NCI-H446 (cell line): Measurements from ENCODE around the gene BFSP1.

ENCODE experiments used
- DNase-seq, 2 experiments: peaks; one replicate each; lab custom pipeline; 2025; lab: John Stamatoyannopoulos, UW

Gene BFSP1

DNA sequence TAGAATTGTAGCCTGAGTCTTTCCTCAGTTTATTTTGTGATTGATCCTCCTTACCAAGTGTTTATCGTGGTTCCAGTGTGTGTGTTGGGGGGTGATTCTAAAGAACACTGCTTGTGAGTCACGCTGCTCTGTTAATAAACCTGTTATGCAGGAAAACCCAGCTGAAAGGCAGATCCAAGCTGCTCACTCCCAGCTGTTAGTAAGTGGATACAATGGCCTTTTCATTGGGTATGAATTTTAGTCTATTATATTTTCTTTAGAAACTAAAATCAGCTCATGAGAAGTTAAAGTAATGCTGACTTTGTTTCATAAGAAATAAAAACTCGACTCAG, 26.5 kb upstream of the BFSP1 start:
- DNase-seq, result peak; percentile 32 to 61

DNA sequence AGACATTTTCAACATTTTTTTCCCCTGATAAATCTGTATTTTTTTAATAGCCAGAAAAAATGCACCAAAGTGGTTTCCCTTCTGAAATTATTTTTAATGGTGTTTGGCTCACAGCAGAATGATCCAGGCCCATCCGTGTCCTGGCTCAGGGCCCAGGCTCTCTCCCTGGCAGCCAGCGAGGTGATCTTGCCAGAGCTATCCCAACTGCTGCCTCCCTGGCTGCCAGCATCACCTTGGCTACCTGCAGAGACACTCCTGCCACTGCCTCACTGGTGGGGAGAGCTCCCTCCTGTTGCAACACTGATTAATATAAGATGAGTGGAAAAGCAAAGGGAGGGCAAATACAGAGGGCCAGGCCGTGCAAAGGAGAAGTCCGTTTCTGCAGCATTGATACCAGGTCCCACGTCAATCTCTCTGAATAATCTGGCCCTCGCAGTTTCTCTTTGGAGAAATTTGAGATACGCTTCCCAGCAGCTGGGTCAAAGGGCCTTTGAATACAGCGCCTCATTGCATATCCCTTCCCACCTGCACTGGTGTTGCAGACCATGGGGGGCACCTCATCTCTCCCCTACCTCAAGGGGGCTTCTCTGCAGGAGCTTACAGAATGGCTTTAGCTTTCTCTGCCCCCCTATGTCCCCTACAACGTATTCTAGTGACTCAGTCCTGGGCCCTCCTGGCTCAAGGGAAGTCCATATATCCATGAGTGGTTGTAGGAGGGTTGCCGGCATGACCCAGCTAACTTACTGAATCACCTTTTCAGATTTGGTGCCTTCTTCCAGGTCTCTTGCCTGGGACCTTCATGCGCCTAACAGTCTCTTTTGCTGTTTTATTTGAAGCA, 25.9 kb upstream of the BFSP1 start:
- DNase-seq, result peak; percentile 76 to 92

DNA sequence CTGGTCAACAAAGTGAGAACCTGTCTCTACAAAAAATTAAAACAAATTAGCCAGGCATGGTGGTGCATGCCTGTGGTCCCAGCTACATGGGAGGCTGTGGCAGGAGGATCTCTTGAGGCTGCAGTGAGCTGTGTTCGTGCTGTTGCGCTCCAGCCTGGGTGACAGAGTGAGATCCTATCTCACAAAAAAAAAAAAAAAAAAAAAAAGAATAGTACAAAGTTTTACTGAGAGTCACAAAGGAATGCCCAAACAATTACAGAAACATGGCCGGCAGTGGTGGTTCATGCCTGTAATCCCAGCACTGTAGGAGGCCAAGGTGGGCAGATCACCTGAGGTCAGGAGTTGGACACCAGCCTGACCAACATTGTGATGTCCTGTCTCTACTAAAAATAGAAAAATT, 23.9 kb upstream of the BFSP1 start:
- DNase-seq, result no peak

DNA sequence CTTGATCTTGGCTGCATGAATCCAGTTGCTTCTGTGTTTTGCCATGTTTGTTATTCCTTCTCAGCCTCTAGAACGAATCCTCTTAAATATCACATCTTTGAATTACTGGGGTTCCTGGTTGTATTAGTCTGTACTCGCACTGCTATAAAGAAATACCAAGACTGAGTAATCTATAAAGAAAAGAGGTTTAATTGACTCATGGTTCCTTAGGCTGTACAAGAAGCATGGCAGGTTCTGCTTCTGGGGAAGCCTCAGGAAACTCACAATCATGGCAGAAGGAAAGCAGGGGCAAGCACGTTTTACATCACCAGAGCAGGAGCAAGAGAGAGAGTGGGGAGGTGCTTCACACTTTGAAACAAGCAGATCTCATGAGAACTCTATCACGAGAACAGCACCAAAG, 18.0 kb upstream of the BFSP1 start:
- no peak for DNase-seq

DNA sequence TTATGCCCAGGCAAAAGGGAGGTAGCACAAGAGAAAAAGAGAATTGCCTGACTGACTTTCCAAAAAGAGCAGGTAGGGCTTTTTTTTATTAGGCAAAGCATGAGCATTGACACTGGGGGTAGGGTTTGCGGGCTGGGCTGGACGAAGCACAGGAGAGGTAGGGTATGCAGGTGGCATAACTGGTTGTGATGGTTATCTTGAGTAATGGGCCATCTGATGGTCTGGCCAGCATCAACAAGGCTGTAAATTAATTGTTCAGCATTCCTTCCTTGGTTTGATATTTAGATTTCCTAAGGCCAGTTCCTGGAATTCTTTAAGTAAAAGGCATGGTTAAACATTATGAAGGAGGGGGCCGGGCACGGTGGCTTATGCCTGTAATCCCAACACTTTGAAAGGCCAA, 13.9 kb upstream of the BFSP1 start:
- no peak for DNase-seq

DNA sequence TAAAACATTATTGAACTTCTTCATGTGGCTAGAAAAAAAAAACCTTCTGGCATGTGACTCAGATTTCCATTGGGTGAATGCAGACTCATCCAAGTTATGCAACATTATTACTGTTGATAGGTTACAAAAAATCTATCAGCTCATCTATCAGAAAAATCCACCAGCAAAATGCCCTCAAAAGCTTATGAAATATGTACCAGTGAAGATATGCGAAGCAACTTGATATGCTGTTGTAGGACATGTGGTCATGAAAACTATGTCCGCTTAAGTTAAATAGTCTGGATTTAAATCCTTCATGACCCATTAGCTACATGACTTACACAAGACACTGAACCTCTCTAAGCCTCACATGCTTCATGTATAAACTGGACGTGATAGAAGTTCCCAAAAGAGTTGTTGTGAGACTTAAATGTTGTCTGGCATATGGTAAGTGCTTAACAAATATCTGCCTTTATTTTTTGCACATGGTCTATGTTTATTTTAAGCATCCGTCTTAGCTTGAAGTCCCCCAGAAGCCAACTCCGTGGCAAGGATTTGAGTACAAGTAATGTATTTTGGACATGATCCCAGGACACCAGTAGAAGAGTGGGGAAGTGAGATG, 12.5 kb upstream of the BFSP1 start:
- peak; percentile 20 to 61 for DNase-seq

DNA sequence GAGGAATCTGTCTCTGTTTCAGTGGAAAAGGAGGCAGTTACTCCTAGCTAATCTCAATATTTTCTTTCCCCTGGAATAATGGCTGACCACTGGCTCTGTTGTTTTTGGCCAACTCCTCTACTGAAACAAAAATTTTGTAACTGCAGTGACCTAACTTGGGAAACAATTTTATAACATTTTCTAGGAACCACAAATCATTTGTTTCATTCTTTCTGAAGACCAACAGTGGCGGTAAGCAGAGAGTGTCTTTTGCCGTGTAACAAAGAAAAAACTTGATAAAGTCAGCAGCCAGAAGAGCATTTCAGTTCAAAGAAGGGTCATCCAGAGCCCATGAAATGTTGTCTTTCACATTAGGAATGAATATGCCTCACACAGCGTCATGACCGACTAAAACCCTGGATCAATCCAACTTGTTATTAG, 11.8 kb upstream of the BFSP1 start:
- no peak for DNase-seq

DNA sequence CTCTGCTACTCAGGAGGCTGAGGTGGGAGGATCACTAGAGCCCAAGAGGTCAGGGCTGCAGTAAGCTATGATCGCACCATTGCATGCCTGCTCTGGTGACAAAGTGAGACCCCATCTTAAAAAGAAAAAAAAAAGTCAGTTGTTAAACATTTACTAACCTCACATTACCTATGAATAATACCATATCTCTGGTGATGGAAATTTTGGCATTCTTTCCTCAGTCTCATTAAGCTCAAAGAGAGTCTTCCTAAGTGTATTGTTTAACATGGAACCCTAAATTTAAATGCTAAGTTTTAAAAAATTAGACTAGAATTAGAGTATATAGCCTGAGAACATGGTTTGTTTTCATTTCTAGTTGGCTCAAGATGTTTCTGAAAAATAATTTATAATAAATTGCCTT, 11.3 kb upstream of the BFSP1 start:
- DNase-seq, result no peak

DNA sequence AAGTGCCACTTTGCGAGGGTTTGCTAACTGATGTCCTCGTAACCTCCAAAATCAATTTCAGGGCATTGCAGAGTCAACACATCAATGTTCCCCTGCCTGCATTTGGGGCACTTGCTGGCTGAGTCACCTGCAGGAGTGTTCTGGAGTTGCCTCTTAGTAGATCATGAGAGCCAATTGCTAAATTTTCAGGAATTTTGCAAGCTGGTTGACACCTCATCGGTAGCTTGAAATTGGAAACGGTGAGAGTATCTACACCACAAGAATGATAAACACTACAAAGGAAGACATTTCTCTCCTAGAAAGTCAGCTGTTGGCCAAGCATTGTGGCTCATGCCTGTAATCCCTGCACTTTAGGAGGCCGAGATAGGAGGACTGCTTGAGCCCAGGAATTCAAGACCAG, 10.8 kb upstream of the BFSP1 start:
- DNase-seq, result no peak

DNA sequence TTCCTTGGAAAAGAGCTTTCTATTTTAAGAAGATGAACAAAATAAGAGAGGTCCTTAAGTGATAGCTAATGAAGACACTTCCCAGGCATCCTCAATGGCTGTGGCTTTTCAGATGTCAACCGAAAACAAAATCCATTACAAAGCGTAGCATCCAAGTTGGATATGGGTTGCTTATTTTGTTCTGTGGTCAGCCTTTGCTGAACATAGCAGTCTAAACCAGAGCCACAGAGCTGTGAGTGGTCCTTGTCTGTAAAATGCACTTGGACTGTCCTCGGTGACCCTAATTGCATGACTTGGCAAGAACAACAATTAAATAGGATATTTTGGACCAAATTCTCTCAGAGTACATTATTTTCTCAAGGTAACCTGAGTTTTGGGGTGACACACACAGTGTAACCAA, 10.4 kb upstream of the BFSP1 start:
- DNase-seq, result no peak

DNA sequence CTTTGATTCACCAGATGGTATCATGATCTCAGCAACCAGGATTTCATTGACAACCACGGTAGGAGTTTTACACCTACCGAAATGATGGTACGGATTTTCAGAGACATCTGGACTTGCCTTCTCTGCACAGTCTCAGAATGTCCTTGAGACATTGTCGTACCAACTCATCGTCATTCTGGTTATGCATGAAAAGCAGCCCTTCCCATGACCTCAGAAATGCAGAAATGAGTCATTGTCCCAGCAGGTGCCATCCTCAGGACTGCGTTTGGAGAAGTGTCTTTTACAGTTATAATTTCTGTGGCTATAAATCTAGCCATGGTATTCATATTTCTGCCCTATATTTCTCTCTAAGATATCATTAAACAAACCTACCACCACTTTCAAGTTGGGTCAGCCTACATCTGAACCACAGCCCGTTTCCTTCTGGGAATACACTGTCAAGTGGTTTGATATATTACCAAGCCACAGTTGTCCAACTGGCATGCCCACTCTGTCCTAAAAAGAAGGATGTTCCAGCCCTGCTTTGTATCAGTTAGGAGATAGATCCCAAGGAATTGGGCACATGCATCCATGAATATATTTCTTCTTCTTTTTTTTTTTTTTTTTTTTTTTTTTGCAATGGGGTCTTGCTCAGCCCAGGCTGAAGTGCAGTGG, 7.5 kb upstream of the BFSP1 start:
- DNase-seq, result peak in 1 of 2 experiments; percentile 18

DNA sequence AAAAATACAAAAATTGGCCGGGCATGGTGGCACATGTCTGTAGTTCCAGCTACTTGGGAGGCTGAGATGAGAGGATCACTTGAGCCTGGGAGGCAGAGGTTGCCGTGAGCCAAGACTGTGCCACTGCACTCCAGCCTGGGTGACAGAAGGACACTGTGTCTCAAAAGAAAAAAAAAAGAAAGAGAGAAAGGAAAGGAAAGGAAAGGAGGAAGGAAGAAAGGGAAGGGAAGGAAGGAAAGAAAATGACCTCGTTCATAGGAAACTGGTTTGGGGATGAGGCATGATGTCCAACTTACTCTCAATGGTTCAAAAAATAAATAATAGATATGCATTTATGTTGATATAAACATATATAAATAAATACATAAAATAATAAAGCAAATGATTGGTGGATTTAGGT, 6.8 kb upstream of the BFSP1 start:
- no peak for DNase-seq

DNA sequence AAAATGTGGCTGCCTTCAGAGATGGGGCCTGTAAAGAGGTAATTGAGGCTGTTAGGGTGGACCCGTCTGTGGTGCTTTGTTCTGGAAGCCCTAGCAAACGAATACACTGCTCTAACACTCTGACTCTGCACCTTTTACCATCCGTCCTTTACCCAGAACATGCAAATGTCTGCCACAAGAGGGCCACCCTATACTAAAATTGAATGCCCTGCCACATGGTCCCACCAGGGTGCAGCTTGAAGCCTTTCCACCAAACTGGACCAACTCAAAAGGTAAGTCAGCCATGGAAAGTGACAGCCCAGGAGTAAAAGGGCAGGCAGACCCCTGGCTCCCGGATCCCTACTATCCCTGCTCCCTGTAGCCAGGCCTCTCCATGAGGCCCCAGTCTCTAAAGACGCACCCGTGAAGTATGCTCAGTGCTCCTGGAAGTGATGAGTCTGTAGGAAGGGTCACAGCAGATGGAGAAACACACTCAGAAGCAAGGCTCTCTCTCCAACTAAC, 5.8 kb upstream of the BFSP1 start:
- peak; percentile 85 to 89 for DNase-seq

DNA sequence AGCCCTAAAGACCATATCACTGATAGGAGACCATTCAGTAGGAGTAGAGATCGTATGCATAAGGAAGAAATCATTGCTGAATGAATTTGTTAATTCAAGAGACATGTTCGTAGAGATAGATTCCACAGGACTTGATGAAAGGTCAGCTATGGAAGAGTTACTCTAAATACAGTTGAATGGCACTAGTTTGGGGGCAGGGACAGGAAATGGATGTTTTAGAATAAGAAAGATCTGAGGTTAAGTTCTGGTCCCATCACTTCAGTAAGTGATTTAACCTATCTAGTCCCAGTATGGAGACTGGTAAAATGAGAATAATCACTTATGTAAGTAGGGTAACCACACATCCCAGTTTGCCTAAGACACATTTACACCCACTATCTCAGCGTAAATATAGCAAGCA, 2.9 kb upstream of the BFSP1 start:
- no peak for DNase-seq

DNA sequence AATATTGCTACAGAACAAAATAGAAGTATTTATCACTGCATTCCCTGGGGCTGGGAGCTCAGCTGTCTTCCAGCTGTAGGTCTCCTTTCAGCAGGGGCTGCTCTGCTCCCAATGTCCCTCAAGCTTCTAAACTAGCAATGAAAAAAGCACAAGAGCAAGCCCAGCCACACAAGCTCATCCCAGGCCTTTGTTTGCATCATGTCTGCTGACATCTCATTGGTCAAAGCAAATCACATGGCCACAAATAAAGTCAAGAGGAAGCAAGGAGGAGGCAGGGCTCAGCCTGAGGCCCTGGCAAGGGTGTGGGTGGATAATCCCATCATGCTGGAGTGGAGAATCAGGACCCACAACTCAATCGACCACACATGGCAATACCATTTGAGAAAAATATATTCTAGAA, 2.2 kb upstream of the BFSP1 start:
- peak in 1 of 2 experiments; percentile 67 for DNase-seq

DNA sequence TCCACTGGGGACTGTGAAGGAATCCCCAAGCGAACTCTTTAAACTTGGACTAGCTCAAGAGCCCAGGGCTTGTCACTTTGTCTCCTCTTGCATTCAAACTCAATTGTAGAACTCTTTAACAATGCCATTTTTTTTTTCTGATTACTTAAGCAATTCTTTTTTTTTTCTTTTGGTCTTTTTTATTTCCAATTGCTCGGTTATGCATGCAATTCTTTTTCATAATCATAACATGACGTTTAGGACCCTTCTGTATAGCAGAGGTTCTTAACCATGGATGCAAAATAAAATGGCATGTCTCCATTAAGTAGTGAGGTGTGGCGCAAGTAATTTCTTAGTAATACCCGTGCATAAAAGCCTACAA, 466 bp upstream of the BFSP1 start:
- no peak for DNase-seq

DNA sequence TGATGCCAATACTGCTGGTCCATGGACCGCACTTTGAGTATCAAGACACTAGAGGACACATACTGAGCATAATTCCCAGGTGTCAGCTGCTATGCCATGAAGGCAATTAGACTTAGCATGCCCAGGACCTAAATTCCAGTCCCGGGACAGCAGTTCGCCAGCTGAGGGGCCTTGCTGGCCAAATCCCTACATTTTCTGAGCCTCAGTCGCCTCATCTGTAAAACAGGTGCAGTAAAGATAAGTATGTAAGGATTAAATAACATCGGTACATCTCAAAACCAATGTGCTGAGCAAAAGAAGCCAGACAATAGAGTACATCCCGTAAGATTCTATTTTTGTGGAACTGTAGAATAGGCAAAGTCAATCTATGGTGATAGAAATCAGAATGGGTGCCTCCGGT, 1.0 kb downstream of the BFSP1 start:
- no peak for DNase-seq

DNA sequence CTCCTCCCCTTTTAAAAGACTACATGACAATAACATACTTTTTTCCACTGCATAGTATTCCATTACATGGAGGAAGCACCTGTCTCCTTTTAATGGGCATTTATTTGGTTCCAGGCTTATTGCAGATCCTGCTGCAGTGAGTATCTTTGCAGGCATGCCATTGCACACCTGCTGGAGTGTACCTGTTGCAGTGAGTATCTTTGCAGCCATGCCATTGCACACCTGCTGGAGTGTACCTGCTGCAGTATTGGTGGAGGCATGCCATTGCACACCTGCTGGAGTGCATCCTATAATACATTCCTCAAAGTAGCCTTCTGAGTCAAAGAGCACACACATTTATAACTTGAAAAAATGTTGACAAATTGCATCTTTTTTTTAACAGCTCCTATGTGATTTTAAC, 1.6 kb downstream of the BFSP1 start:
- DNase-seq, result no peak

DNA sequence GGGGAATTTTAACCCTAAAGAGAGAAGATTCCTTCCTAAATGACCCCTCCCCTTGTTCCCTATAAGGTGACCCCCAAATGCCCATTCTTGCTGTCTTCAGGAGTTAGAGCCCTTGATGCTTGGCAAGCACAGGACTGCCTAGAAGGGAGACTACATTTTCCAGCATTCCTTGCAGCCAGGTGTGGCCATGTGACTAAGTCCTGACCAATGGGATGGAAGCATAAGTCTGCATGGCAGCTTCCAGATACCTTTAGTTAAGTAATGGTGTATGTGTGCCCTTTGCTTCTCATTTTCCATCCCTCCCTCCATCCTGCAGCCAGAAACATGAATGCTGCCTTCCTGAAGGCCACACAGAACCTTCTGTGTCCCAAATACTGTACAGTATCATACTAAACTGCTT, 5.5 kb downstream of the BFSP1 start:
- no peak for DNase-seq

DNA sequence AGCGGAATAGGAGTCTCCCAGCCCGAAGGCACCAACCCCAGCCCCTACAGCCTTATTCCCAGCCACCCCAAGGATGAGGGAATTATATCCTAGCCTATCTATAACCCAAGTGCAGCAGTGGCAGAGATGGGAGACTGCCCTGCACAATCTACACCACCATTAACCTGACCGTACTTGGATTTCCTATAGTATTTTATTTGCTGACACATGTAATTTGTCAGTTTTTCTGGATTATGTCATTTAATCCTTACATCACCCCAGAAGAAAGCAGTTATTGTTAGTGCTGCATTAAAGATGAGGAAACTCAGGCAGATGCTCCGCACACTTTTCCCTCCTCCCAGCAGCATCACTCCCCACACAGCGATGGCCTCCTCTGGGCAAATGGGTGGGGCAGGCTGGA, 6.0 kb downstream of the BFSP1 start:
- no peak for DNase-seq

DNA sequence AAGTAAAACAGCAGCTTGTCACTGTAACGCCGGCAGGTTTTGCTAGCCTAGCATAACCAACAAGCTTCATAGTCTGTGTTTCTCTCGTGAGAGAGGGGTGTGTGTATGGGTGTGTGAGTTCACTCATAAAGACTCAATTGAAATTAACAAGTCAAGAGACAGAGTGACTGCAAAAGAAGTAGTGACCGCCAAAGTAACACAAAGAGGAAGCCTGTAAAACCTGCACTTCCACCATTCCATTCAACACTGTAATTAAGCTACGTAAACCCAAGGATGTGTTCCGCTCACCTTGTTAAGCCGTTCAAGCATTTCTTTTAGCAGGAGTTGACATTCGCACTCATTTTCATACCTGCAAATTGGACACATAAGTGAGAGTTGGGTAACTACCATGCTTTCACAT, 6.6 kb downstream of the BFSP1 start:
- no peak for DNase-seq

DNA sequence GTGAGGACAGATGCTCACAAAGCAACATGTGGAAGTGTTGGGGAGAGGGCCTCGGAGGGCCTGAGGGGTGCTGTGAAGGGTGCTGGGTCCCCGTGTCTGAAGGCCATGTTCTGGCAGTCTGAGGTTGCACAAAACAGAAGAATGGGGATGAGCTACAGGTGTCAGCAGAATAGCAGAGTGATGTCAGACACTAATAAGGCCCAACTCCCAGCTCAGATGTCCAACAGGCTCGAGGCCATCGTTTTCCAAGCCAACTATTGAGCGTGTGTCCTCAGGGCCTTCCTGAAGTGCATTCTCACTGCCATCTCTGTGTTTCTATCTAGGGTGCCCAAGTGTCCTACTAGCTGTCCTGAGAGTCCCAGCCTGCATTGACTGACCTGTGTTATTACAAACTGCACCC, 7.9 kb downstream of the BFSP1 start:
- DNase-seq, result no peak

DNA sequence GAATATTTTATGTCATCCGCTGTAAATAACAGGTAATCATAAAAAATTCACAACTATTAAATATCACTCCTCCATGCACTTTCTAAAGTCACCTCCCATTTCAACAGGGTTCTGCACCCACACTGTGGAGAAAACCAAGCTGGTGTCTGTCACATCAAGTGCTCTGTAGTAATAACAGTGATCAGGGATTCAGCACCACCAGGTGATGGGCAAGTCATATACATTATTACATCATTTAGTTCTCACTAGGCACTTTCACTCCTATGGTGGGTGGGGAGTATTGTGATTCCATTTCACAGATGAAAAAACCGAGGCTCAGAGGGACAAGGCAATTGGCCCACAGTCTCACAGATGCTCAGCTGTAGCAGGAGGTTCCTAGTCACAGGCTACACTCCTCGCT, 8.7 kb downstream of the BFSP1 start:
- no peak for DNase-seq
